ENCODE data around the gene HSPH1. TPM values are rescaled to one million over a fixed set of nuclear protein-coding genes. Genes with fewer than 3 reads are reported as not detected.

The HSPH1 gene
- total RNA-seq, 4 donors from 2014 or later, result 13.2 to 110 (median 25.9) TPM

- no peak for TF ChIP-seq CTCF (IDR thresholded peaks at IDR 0.05; ENCODE audit: low read depth)
Measured at GRCh38 chr13:31192306-31192705, 30.6 kb upstream of the HSPH1 start.

DNA sequence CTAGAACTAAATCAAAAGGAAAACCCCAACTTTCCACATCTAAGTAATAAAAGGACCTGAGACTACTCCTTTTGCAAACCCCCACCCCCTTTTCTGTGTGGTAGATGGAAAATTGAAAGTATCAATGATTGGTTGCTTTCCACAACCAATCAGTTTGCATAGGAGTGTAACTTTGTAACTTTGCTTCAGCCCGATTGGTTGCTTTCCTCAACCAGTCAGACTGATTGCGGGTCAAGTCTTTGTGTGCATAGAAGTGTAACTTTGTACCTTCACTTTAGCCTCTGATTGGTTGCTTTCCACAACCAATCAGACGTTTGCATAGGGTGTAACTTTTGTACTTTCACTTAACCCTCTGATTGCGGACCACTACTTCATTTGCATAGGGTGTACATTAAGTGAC is 30.0 kb upstream of the HSPH1 start:
- TF ChIP-seq CTCF (IDR thresholded peaks at IDR 0.05; ENCODE audit: low read depth), result no peak

- no peak for TF ChIP-seq CTCF (IDR thresholded peaks at IDR 0.05; ENCODE audit: low read depth)
Measured at GRCh38 chr13:31184981-31185645, 23.4 kb upstream of the HSPH1 start.

DNA sequence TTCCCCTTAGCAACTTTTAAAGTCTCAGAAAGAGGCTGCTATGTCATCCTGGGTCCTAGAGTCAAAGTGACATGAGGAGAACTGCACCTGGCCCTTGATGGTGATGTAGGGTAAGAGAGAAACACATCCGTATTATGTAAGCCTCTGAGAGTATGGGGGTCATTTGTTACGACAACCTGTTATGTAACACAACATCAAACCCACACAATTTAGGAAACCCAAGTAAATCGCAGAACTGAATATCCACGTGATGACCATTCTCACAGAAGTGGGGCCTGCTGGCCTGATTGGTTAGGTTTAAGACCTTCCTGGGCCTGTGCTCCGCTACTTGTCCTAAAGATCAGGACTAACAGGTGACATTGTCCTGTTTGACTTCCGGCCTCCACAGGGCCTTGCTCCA is 22.7 kb upstream of the HSPH1 start:
- TF ChIP-seq CTCF (IDR thresholded peaks at IDR 0.05; ENCODE audit: low read depth), result no peak

DNA sequence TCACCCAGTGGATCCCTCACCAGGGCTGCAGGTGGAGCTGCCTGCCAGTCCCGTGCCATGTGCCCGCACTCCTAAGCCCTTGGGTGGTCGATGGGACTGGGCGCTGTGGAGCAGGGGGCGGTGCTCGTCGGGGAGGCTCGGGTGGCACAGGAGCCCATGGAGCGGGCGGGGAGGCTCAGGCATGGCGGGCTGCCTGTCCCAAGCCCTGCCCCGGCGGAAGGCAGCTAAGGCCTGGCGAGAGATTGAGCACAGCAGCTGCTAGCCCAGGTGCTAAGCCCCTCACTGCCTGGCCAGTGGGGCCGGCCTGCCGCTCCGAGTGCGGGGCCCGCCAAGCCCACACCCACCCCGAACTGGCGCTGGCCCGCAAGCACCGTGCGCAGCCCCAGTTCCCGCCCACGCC is 21.3 kb upstream of the HSPH1 start:
- TF ChIP-seq CTCF (IDR thresholded peaks at IDR 0.05; ENCODE audit: low read depth), result no peak

DNA sequence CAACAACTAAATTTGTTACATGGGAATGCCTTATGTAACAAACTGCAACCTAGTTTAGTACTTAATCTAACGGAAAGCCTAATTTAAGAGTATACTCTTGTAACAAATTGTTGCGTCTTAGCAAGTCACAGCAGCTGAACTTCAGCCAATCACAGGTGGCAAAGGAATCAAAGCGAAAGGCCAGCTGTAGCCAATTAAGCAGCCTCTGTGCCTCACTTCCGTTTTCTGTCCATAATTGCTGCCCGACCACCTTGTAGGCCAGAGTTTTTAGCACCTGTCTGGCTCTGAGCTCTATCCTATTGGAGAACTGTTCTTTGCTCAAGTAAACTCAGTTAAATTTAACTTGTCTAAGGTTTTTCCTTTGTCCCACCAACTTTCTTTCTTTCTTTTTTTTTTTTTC is 18.1 kb upstream of the HSPH1 start:
- no peak for TF ChIP-seq CTCF (IDR thresholded peaks at IDR 0.05; ENCODE audit: low read depth)

DNA sequence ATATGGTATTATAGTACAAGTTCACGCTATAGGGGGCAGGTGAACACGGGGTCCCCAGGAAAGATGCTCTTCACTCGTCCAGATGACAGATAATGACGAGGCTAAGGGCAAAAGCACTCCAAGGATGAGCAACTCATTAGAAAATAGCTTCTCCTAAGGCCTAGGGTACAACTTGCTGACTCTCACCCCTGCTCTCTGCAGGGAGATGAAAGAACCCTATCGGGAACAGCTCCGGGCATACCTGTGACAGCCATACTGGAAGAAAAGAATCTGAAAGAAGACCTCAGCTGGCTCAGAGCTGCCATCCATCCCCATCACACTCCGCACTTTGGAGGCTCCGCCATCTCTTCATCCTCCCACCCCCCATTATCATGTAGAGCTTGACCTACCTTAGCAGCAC is 17.5 kb upstream of the HSPH1 start:
- no peak for TF ChIP-seq CTCF (IDR thresholded peaks at IDR 0.05; ENCODE audit: low read depth)

Measured in subcutaneous adipose tissue (tissue), 4 donors.